ENCODE data around the gene CAD. TPM values are rescaled to one million over a fixed set of nuclear protein-coding genes. Genes with fewer than 3 reads are reported as not detected.
"Not testable (repeated sequence)": the region's sequence is repeated elsewhere in the genome, so short reads cannot be mapped to it uniquely, and the experiment has no call there.

Gene CAD
- total RNA-seq, 4 donors from 2014 or later = 9.0 to 28.8 (median 17.4) TPM

GRCh38 chr2:27185331-27186026 lies 31.7 kb upstream of the CAD start:
- DNase-seq (ENCODE audit: low spot score in 2 of 2) = peak; percentile 66 to 89
- 39 to 42% methylated on average over 6 of the region's 6 CpGs for WGBS, 2 donors
- TF ChIP-seq, protein P1, sequence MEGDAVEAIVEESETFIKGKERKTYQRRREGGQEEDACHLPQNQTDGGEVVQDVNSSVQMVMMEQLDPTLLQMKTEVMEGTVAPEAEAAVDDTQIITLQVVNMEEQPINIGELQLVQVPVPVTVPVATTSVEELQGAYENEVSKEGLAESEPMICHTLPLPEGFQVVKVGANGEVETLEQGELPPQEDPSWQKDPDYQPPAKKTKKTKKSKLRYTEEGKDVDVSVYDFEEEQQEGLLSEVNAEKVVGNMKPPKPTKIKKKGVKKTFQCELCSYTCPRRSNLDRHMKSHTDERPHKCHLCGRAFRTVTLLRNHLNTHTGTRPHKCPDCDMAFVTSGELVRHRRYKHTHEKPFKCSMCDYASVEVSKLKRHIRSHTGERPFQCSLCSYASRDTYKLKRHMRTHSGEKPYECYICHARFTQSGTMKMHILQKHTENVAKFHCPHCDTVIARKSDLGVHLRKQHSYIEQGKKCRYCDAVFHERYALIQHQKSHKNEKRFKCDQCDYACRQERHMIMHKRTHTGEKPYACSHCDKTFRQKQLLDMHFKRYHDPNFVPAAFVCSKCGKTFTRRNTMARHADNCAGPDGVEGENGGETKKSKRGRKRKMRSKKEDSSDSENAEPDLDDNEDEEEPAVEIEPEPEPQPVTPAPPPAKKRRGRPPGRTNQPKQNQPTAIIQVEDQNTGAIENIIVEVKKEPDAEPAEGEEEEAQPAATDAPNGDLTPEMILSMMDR (IDR thresholded peaks at IDR 0.05) = no peak
- no peak for TF ChIP-seq POLR2A (IDR thresholded peaks at IDR 0.05)
- intact Hi-C loops (cut with DNase I; ENCODE audit: low total_unique reads) = no loop called here
- H3K4me3 ChIP-seq (ENCODE audit: low read depth, poor library complexity, severe bottlenecking) = no peak overlapping the region

- 63 to 65% methylated on average over 6 of the region's 6 CpGs for WGBS, 2 donors
- TF ChIP-seq POLR2A (IDR thresholded peaks at IDR 0.05) = no peak
- TF ChIP-seq, protein P1 (IDR thresholded peaks at IDR 0.05) = no peak
- intact Hi-C loops (cut with DNase I; ENCODE audit: low total_unique reads) = no loop called here
Observed at GRCh38 chr2:27186613-27187345, 30.4 kb upstream of the CAD start.

DNA sequence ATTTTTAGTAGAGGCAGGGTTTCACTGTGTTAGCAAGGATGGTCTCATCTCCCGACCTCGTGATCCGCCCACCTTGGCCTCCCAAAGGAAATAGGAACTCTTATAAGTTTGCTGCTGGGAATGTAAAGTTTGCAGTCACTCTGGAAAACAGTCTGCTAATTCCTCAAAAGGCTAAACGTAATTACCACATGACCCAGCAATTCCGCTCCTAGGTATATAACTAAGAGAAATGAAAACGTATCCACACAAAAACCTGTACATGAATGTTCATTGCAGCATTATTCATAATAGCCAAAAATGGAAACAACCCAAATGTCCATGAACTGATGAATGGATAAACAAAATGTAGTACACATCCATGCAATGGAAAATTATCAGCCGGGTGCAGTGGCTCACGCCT lies 27.2 kb upstream of the CAD start:
- DNase-seq (ENCODE audit: low spot score in 2 of 2) = no peak
- no peak for TF ChIP-seq POLR2A (IDR thresholded peaks at IDR 0.05)
- WGBS, 2 donors = 92 to 94% methylated on average over 8 of the region's 8 CpGs
- intact Hi-C loops (cut with DNase I; ENCODE audit: low total_unique reads) = no loop called here
- H3K4me3 ChIP-seq (ENCODE audit: low read depth, poor library complexity, severe bottlenecking) = no peak overlapping the region

More at GRCh38 chr2:27186613-27187345, 30.4 kb upstream of the CAD start:
- DNase-seq (ENCODE audit: low spot score in 2 of 2) = no peak
- no peak overlapping the region for H3K4me3 ChIP-seq (ENCODE audit: low read depth, poor library complexity, severe bottlenecking)

GRCh38 chr2:27191070-27191829 lies 25.9 kb upstream of the CAD start:
- intact Hi-C loops (cut with DNase I; ENCODE audit: low total_unique reads) = no loop called here
- WGBS, 2 donors = 43 to 51% methylated on average over 8 of the region's 8 CpGs
- no peak for TF ChIP-seq POLR2A (IDR thresholded peaks at IDR 0.05)
- TF ChIP-seq, protein P1 (IDR thresholded peaks at IDR 0.05) = no peak
- DNase-seq (ENCODE audit: low spot score in 2 of 2) = peak in 1 of 2 donors; percentile 53
- H3K4me3 ChIP-seq (ENCODE audit: low read depth, poor library complexity, severe bottlenecking) = no peak overlapping the region

- 73 to 77% methylated on average over 17 of the region's 17 CpGs for WGBS, 2 donors
- TF ChIP-seq, protein P1 (IDR thresholded peaks at IDR 0.05) = no peak
- TF ChIP-seq POLR2A (IDR thresholded peaks at IDR 0.05) = no peak
- H3K4me3 ChIP-seq (ENCODE audit: low read depth, poor library complexity, severe bottlenecking) = no peak overlapping the region
- intact Hi-C loops (cut with DNase I; ENCODE audit: low total_unique reads) = no loop called here
- DNase-seq (ENCODE audit: low spot score in 2 of 2) = no peak
Observed at GRCh38 chr2:27194538-27195354, 22.4 kb upstream of the CAD start.

DNA sequence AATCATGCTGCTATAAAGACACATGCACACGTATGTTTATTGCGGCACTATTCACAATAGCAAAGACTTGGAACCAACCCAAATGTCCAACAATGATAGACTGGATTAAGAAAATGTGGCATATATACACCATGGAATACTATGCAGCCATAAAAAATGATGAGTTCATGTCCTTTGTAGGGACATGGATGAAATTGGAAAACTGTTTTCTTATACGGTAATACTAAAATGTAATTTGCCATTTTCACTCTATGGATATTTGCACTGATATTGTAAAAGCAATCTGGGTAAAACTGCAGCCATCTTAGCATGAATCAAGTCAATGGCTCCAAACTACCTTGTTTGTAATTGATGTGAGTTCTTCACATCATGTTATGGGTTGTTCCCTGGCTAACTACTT lies 21.4 kb upstream of the CAD start:
- 82 to 97% methylated on average over 1 to 3 of the region's 3 CpGs for WGBS, 2 donors
- DNase-seq (ENCODE audit: low spot score in 2 of 2); intact Hi-C loops (cut with DNase I; ENCODE audit: low total_unique reads); H3K4me3 ChIP-seq (ENCODE audit: low read depth, poor library complexity, severe bottlenecking): not testable (repeated sequence)

GRCh38 chr2:27198068-27198467 lies 19.1 kb upstream of the CAD start:
- intact Hi-C loops (cut with DNase I; ENCODE audit: low total_unique reads) = not testable (repeated sequence)

More at GRCh38 chr2:27198068-27198467, 19.1 kb upstream of the CAD start:
- not testable (repeated sequence) for H3K4me3 ChIP-seq (ENCODE audit: low read depth, poor library complexity, severe bottlenecking); DNase-seq (ENCODE audit: low spot score in 2 of 2)
- 90 to 97% methylated on average over 3 of the region's 3 CpGs for WGBS, 2 donors

Data from lower leg skin (tissue), 4 donors.